Hippocampal formation (tissue), 2 donors: ENCODE measurements around the gene ASAP3.
A peak's percentile ranks its signal among the peaks of the same experiment; 100 is the strongest.

Source experiments
- DNase-seq, 2 donors: peaks; one replicate each; lab custom pipeline; 2025; lab: John Stamatoyannopoulos, UW

ASAP3 gene

DNA sequence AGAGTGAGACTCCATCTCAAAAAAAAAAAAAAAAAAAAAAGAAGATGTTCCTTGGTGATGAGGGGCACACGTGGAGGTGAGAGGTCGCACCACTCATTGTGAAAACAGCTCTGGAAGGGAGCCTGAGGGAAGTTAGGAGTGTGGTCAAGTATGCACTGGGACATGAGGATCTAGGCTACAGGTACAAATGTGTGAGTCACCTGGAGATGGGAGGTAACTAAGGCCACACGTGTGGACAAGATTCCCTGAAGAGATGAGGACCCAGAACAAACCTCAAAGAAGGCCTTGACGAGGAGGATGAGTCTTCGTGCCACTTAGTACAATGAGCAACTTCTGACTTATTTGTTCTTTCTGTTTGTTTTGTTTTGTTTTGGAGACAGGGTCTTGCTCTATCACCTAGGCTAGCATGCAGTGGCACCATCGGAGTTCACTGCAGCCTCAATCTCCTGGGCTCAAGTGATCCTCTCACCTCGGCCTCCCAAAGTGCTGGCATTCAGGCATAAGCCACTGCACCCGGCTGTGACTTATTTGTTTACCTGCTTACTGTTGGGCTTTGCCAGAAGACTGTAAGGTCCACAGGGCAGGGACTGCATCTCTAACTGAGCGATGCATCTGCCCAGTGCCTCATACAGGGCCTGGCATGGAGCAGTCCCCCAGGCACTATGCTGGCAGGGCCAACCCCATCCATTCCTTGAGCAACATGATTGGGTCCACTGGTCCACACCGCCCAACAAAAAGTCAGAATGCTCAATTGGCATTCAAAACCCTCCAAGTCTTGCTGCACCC is 6.4 kb downstream of the ASAP3 start:
- no peak for DNase-seq

DNA sequence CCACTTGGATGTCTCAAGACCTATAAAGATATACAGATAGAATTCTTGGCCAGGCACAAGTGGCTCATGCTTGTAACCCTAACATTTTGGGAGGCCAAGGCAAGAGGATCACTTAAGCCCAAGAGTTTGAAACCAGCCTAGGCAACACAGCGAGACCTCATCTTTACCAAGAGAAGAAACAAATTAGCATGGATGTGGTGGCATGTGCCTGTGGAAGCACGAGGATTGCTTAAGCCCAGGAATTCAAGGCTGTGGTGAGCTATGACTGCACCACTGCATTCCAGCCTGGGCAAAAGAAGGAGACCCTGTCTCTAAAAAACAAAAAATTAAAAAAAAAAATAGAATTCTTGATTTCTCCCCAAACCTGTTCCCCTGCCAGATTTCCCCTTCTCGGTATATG is 8.3 kb downstream of the ASAP3 start:
- no peak for DNase-seq

DNA sequence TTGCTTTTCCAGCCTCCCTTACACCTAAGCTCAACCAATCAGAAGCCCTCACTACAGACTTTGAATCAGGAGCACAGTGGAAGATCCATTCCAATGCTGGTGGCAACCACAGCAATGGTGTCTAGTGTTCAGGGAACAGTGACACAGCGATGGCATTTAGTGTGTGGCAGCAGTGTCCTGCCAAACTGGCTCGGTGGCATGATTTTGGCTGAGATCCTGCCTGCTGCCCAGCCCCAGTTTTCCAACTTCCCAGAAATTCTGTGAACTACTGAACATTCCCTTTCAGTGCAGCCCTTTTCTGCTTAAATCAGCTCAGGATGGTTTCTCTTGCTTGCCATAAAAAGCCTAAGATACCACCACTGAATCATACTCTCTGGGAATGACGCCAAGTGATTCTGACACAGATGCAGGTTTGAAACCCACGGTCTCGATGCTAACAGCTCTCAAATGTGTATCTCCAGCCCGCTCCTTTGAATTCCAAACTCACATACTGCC is 8.8 kb downstream of the ASAP3 start:
- DNase-seq, result peak in 1 of 2 donors; percentile 41

DNA sequence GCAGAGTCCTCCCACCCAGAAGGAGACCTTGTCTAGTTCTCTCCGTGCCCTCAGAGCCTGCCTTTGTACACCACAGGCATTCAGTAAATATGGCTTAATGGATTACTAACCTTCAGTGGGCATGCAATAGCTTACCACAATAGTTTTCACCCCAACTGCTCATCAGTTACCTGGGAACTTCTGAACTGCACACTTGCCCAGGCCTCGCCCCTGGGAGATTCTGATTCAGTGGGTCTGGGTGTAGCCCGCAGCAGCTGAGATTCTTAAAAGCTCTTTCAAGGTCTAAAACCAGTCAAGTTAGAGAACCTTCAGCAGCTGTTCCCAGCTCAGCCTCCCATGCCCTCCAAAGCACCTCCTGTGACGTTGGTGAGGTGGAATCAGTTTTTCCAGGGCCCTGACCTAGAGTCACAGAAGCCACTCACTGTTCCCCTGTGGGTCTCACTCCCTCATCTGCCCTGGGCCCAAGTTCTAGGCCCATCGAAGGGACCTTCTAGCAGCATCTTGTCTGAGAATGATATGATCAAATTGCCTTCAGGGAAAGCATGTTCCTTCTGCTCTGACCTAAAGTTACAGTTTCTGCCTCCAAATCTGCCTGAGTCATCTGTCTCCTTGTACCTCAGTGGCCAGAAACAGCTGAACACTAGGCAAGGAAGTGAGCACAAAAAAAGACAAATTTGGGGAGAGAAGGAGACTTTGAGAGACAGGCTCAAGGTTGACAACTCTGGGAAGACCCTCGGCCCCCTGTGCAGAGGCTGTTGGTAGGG is 10.8 kb downstream of the ASAP3 start:
- no peak for DNase-seq

DNA sequence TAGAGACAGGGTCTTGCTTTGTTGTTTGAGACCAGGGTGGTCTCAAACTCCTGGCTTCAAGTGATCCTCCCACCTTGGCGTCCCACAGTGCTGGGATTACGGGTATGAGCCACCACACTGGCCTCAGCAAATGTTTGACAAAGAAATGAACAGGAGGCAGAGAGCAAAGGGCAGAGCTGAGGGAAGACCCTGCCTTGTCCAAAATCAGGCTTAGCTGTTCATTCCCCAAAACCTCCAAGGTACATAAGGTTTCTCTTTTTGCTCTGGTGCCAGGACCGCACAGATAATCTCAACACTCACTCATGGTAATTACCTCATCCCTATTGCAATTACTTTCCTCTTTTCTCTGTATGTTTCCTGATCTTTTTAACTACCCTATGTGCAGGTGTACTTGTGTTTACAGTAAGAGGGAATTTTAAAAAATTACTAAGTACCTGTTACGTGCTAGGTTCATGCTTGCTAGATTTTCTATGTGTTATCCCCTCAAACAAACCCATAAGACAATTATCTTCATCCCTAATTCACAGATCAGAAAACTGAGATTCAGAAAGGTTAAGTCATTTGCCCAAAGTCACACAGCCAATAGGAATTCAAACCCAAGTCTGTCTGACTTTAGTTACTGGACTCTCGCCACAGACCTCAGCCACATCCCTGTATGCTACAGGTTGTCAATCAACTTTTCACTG is 11.5 kb downstream of the ASAP3 start:
- no peak for DNase-seq

DNA sequence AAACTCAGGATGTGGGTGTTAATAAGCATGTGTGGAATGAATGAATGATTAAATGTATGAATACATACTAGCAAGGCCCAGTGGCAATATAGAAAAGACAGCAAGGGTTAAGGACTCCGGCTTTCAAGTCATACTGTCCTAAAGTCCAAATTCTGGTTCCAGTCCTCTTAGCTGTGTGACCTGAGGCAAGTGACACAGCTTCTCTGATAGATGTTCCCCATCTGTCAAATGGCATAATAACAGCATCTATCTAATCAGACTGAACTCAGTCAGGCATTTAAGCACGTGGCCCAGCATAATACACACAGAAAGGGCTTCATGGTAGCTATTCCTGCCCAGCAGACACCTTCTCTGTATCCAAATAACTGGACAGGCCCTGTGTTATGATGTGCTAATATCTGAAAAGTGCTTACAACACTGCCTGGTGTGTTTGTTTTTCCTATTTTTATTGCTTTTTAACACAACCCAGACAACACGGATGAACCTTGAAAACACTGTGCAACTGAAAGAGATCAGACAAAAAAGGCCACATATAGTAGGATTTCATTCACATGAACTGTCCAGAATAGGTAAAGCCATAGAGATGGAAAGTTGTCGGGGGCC is 12.4 kb downstream of the ASAP3 start:
- DNase-seq, result no peak

DNA sequence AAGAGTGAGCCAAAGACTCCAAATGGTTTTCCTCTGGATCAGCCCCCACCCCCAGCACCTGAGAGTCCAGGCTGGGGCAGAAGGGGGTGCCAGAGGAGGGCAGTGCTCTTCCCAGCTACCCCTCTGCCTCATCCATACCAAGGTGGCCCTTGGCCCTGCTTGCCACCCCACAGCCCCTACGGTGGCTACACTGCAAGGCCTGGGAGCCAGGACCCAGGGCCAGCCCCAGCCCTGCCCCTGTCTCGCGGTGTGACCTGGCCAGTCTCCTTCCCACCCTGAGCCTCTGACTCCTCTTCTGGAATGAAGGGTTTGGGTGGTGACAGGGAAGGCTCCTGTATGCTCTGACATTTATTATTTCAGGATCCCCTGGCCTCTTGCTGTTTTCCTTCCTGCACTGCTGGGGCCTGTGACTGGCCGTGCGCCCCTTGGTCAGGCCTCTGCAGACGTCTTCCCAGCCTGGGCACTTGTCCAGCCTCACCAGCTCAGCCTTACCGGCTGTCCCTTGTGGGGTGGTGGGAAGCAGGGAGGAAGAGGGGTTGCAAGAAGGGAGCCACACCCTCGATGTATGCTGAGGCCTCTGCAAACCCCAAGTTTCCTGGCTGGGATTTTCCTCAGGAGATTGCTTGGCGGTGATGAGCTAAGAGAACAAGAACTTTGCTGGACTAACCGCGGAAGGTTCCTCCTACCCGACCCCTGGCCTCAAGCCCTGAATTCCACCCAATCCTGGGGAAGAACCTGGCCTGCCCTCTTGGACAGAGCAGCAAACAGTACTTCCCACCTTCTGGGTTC is 13.5 kb downstream of the ASAP3 start:
- no peak for DNase-seq

DNA sequence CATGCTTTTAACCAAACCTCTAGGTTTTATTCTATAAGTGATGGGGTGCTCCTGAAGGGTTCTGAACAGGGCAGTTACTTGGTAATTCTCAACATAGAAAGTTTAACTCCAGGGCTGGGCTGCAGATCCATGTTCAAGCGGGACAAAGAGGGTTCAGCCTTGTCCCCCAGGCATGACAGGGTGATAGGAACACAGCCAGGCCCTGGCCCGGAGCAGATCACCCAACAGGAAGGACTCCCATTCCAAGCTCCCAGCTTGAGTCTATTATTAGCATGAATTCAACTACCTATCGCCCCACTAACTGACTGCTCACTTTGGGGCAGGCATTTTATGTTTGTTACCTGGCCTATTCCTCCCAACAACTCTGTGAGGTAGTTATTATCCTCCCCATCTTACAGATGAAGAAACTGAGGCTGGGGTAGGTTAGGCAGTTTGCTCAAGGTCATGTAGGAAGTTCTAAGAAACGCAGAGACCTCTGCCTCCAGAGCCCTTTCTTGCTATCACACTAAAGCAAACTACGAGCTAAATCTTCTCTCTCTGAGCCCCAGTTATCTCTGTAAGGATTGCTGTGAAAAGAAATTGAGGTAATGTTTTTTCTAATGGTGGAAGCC is 14.5 kb downstream of the ASAP3 start:
- DNase-seq, result no peak

DNA sequence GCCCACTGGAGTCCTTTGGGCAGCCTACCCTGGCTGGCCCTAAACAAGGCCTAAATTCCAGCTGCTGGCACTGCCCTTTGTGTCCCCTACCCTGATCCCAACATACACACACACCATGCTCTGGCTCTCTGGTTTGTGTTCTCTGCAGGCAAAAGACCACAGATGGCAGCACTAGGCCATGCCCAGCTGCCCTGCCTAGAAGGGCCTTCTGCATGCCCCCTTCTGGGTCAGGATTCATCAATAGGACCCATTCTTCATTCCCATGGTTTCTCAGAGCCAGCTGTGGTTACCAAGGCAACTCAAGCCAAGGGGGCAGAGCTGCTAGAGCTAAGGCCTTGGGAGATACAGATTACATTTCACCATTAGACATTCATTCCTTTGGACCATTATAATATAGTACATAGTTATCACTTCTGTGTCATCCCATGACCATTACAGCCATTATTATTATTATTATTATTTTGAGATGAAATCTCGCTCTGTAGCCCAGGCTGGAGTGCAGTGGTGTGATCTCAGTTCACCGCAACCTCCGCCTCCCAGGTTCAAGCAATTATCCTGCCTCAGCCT is 17.5 kb downstream of the ASAP3 start:
- DNase-seq, result peak; percentile 62 to 70

DNA sequence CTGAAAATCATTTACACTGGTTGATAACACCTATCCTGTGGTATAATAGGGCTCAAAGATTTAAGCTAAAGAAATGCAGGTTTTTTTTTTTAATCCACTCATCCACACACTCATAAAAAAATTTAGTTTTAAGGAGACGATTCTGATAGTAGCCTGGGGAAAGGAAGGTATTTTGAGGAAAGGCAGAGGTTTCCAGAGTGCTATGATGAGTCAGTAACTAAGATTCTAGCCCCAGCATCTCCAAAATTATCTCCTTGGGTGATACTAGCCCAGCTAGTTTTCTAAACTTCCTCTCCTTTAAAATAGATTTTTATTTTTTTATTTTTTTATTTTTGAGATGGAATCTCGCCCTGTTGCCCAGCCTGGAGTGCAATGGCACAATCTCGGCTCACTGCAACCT is 20.7 kb downstream of the ASAP3 start:
- DNase-seq, result no peak

DNA sequence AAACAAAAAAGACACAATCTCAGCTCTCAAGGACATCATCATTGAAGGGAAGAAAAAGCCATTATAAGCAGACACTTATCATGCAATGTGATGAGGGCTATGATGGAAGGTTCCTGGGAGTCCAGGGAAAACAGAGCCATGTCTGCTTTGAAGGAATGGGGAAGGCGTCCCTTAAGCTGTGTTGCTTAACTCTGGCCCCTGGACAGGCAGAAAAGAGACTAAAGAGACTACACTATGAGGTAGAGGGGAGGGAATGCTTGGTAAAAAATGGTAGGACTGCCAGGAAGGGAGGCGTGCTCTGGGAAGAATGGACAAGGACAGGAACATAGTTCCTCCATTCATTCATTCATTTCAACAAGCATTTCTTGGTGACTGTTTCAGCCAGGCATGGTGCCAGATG is 21.2 kb downstream of the ASAP3 start:
- no peak for DNase-seq

DNA sequence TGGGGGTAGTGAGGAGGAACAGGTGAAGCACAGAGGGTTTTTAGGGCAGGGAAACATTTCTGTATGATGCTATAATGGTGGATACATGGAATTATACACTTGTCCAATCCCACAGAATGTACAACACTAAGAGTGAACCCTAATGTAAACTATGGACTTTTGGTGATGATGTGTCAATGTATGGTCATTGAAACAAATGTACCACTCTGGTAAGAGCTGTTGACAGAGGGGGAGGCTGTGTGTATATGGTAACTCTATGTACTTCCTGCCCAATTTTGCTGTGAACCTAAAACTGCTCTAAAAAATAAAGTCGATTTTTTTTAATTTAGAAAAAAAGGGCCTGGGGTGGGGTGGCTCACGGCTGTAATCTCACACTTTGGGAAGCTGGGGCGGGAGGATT is 22.9 kb downstream of the ASAP3 start:
- no peak for DNase-seq

DNA sequence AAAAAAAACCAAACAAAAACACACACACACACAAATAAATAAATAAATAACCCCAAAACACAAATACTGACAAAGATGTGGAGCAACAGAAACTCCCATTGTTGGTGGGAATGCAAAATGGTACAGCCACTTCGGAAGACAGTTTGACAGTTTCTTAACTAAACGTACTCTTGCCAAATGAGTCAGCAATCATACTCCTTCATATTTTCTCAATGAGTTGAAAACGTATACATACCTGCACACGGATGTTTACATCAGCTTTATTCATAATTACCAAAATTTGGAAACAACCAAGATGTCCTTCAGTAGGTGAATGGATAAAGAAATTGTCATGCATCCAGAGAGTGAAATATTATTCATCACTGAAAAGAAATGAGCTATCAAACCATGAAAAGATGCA is 23.5 kb downstream of the ASAP3 start:
- no peak for DNase-seq

DNA sequence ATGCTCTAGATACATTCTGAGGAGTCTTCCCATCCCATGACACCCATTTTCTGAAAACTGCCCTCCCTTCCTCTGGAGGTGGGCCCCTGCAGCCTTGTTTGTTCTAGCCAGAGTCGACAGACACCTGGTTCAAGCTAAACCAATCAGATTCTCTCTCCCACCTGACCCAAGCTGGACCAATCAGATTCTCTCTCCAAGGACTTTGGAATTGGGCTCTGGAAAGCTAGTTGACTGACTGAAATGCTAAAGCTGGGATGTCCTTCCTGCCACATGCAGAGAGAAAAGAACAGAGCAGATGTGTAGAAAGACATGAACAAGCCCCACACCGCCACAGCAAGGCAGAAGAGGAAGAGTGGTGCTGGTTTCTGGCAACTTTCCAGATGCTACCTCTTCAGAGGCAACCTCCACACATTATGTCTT is 24.6 kb downstream of the ASAP3 start:
- no peak for DNase-seq

DNA sequence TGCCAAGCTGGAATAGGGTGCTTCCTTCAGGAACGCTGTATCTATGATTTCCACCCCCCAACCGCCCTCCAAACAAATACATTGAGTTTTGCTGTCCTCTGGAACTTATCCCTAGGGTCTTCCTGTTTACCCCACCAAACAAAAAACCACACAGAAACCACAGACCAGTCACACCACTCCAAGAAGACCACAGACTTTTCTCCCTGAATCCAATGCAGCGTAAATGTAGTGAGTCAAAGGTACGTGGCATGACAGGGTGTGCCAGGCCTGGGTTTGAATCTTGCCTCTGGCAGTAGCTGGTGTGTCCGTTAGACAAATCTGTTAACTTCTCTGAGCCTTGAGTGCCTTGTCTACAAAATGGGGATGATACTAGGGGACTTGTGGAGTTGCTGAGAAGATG is 27.8 kb downstream of the ASAP3 start:
- no peak for DNase-seq

DNA sequence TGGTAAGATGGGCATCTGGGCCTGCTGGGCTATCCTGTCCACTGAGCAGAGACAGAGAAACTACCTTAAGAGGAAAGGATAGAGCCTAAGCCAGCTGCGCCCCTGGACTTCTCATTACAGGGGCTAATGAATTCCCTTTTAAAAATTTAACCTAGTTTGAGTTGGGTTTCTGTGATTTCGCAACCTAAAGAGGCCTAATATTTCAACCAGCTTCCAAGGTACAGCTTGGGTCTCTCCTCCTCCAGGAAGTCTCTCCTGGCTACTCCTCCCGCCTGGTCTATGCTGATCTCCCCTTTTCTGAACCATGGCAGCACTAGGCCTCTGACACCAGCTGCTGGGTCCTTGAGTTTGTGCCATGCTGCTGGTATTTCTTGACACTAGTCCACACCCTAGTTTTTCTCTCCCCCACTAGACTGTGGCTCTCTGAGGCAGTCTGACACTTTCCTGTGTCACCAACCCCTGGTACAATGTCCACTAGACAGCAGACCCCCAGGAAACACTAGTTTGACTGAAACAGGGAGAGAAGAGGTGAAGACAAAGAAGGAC is 30.5 kb downstream of the ASAP3 start:
- DNase-seq, result no peak

DNA sequence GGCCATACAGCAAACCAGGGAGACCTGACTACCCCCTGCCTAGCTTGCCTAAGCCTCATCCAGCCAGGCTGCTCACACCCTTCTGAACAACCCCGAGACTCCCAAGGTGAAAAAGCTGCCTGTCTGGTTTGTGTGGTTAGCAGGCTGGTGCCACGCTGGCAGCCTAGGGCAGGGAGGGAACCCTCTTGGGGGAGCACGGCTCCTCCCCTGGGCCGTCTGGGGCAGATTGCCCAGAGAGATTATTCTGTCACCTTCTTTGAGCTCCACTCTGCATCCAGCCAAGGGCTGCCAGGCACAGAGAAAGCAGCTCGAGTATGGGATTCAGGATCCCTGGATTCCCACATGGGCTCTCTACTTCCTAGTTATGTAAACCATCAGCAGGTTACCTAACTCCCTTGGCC is 32.0 kb downstream of the ASAP3 start:
- no peak for DNase-seq

DNA sequence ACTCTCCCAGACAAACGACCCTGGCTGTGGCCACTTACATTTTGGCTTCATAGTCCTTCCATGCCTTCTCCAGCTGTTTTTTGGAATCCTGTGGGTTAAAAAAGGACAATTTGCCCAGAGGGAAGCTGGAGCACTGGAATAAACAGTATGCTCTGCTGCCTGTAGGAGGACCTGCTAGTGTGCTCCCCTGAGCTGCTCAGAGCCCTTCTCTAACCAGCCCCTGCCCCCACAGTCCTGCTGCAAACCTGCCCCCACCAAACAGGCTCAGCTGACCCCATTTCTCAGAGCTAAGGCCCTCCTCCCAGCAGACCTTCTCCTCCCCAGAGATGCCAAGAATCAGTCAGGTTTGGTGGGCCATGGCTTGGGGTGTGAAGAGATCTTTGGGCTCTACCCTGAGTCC is 32.5 kb downstream of the ASAP3 start:
- DNase-seq, result no peak

DNA sequence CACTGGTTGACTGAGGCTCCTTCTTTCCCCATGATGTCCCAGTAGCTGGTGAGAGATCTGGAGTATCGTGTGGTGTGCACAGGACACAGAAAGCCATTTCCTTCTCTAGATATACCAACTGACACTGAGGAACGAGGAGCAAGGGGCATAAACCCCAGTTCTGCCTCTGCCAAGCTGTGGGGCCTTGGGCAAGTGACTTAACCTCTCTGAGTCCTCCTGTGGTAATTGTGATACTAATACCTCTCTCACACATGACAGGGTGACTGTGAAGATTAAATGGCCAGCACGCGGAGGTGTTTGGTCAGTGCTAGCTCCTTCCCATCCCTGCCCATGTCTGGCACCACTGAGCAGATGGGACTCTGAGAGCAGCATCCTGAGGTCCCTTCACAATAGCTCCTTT is 33.1 kb downstream of the ASAP3 start:
- no peak for DNase-seq

DNA sequence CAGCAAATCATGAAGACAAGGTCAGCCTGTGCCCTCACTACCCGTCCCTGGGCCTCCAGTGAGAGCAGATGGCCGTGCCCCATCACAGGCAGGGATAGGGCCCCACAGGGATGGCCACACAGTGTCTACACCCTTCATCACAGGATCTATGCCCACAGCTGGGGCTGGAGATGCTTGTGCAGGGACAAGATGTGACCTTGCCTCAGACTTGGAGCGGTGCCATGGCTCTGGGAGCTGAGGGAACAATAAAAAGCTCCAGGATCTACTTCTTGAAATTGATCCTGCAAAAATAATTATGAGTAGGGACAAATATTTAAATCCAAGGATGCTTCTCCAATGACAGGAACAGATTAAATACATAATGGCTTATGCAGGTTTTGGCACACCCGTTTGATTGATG is 34.0 kb downstream of the ASAP3 start:
- DNase-seq, result no peak
